Psoas muscle (tissue), 8 donors: Measurements from ENCODE around the gene NBPF3. TPM values are rescaled to one million over a fixed set of nuclear protein-coding genes. Genes with fewer than 3 reads are reported as not detected.

ENCODE experiments used
- ATAC-seq, 4 donors: fragments of 200-7000 bp; cut with Tn5 transposase; one replicate each; pipeline ENCODE4 v1.9.1; 2020; ENCODE audit warnings: moderate library complexity in 3 of 4, mild to moderate bottlenecking in 2 of 4
- DNase-seq, 2 donors: peaks; one replicate each; pipeline ENCODE4 v3.0.0-alpha.2; 2020
- H3K27ac ChIP-seq: fragments of 200-600 bp; one replicate; pipeline ENCODE4 v1.8.0; 2022
- H3K27me3 ChIP-seq, 3 donors: fragments of 200-600 bp in 1 of 3; one replicate each; pipeline versions ENCODE4 v1.6.1 to v1.8.0; 2013 to 2022; ENCODE audit warnings: low read length in 2 of 3, mild to moderate bottlenecking in 2 of 3, moderate library complexity in 1 of 3; ENCODE audit not compliant: insufficient read depth in 3 of 3
- H3K36me3 ChIP-seq, 2 donors: fragments of 200-600 bp in 1 of 2; one replicate each; pipeline versions ENCODE4 v1.6.1 to v1.8.0; 2013 to 2022; ENCODE audit warnings: low read depth in 1 of 2, mild to moderate bottlenecking in 1 of 2, moderate library complexity in 1 of 2; ENCODE audit not compliant: insufficient read depth in 1 of 2
- H3K4me1 ChIP-seq: fragments of 200-600 bp; one replicate; pipeline ENCODE4 v1.8.0; 2022
- H3K4me3 ChIP-seq: fragments of 200-600 bp; one replicate; pipeline ENCODE4 v1.8.0; 2022; ENCODE audit warnings: mild to moderate bottlenecking
- H3K9me3 ChIP-seq: fragments of 200-600 bp; one replicate; pipeline ENCODE4 v1.8.0; 2022
- CTCF ChIP-seq: fragments of 200-600 bp; IDR thresholded peaks from one replicate; pipeline ENCODE4 v1.8.0; 2022; ENCODE audit warnings: antibody characterized with exemption
- WGBS, 3 donors: extraction: QIAGEN DNeasy Blood & Tissue Kit; methylation state at CpG; one replicate each; pipeline versions ENCODE4 v1.1.6 to v1.1.7; 2013; 5-methylcytosine and 5-hydroxymethylcytosine counted together
- intact Hi-C, 2 donors: fragments of 100-400 bp; cut with DNase I; formaldehyde crosslinking; loops; one replicate each; pipeline versions ENCODE4 v1.11.0 to v1.14.2; 2022
- polyA plus RNA-seq, 3 donors: library from polyadenylated mRNA; stranded (reverse); fragments of 200-250 nt; gene quantifications; one replicate each; pipeline ENCODE4 v1.2.3, GENCODE V29; 2013
- total RNA-seq, 4 donors: library from RNA; stranded (reverse); fragmentation: NEBNext Ultra II Directional in 2 of 4; extraction: Animal tissue kit (Norgen Biotek cat#: 25700) in 2 of 4; gene quantifications; one replicate each; pipeline versions ENCODE4 v1.2.1 to v1.2.4, GENCODE V29; 2021 to 2023
- donor health status: healthy with polysubstance abuse.
- donor health status: DM: no; HTN: no; CAD: no; lungs with moderate emphysema.
- donor health status: Bipolar disorder and iron deficiency.
- donor health status: healthy.
- donor health status: DM: yes; HTN: yes; CAD: no.
- donor health status: DM: no; HTN: no; CAD: no.
- donor health status: DM: no; HTN: no; CAD: no.
- donor health status: DM: yes; HTN: yes; CAD: no.

The NBPF3 gene
- total and polyA plus RNA-seq, 7 donors, result 0.10 to 1.9 (median 0.89) TPM

- H3K27ac ChIP-seq, result no peak overlapping the region
- DNase-seq (no peak), ATAC-seq (no peak)
- H3K9me3 ChIP-seq, result no peaks in the 10 kb centered on the region
- H3K36me3 ChIP-seq, result no peaks in the 10 kb centered on the region
- no peak for TF ChIP-seq CTCF
- H3K27me3 ChIP-seq, result peaks cover 0 to 14% (median 0%) of the 10 kb centered on the region in 3 donors
- 85 to 89% (median 87%) methylated on average over 4 of the region's 4 CpGs for WGBS, 3 donors
- no peak overlapping the region for H3K4me3 ChIP-seq
- intact Hi-C loops, result no loop called here
- H3K4me1 ChIP-seq, result no peaks in the 10 kb centered on the region
These were observed 93.1 kb downstream of the NBPF3 start for GRCh38 chr1:21532992-21533534.

- no peak overlapping the region for H3K27ac ChIP-seq
- peaks cover 0 to 23% (median 0%) of the 10 kb centered on the region in 3 donors for H3K27me3 ChIP-seq
- H3K4me1 ChIP-seq, result no peaks in the 10 kb centered on the region
- no peak for DNase-seq
- 81 to 89% (median 83%) methylated on average over 5 of the region's 5 CpGs for WGBS, 3 donors
- no peak overlapping the region for H3K4me3 ChIP-seq
- no peak for TF ChIP-seq CTCF
- no peak for ATAC-seq
- H3K9me3 ChIP-seq, result no peaks in the 10 kb centered on the region
- intact Hi-C loops, result no loop called here
- no peaks in the 10 kb centered on the region for H3K36me3 ChIP-seq
These were observed 94.2 kb downstream of the NBPF3 start for GRCh38 chr1:21534146-21534545.

Other genes starting within 250 kb of the NBPF3 start
- 10 to 100 TPM; 12.3 to 24.9 (median 19.0) TPM for gene ECE1, start 149.7 kb upstream of the NBPF3 start, total RNA-seq
- 10 to 100 TPM; 12.2 to 14.6 (median 13.2) TPM for gene ECE1, start 149.7 kb upstream of the NBPF3 start, polyA plus RNA-seq
- gene ALPL, start 69.3 kb downstream of the NBPF3 start, total RNA-seq, result 1 to 10 TPM; 1.3 to 2.0 (median 1.5) TPM
- gene ALPL, start 69.3 kb downstream of the NBPF3 start, polyA plus RNA-seq, result under 1 TPM; 0.73 to 0.96 (median 0.82) TPM
- gene RAP1GAP, start 229.2 kb downstream of the NBPF3 start, total RNA-seq, result under 1 TPM in 3 of 4 donors, not detected in 1; 0.21 to 0.57 (median 0.32) TPM
- under 1 TPM in 2 of 3 donors, not detected in 1; 0.04 TPM for gene RAP1GAP, start 229.2 kb downstream of the NBPF3 start, polyA plus RNA-seq